Keratinocyte (primary cell): ENCODE results near the gene SLFN12. TPM values are rescaled to one million over a fixed set of nuclear protein-coding genes. Genes with fewer than 3 reads are reported as not detected.
A peak's percentile ranks its signal among the peaks of the same experiment; 100 is the strongest.

Source experiments
- DNase-seq: peaks from one replicate; pipeline ENCODE4 v3.0.0-alpha.2; 2011; ENCODE audit warnings: low read depth, missing footprints, low spot score
- FAIRE-seq: peaks from 2 replicates; lab custom pipeline; 2011; peaks lifted over from hg19 to GRCh38; lab: Jason Lieb, UNC
- H2AFZ ChIP-seq: 2 replicates; pipeline ENCODE4 v1.6.0; 2012; ENCODE audit warnings: low read length, control low read depth, inconsistent platforms; ENCODE audit not compliant: control insufficient read depth
- H3K27ac ChIP-seq: 2 replicates; pipeline ENCODE4 v1.5.1; 2011; ENCODE audit warnings: low read length; ENCODE audit not compliant: control insufficient read depth, insufficient read depth
- H3K27me3 ChIP-seq: 3 replicates; pipeline ENCODE4 v1.6.0; 2011; ENCODE audit warnings: low read length; ENCODE audit not compliant: control insufficient read depth, insufficient read depth; ENCODE audit errors: extremely low read depth
- H3K36me3 ChIP-seq, 2 experiments: 2 replicates in 1 of 2; 3 replicates in 1 of 2; pipeline ENCODE4 v1.5.1; 2011; ENCODE audit warnings: low read length in 2 of 2, mild to moderate bottlenecking in 1 of 2; ENCODE audit not compliant: control insufficient read depth in 2 of 2, insufficient read depth in 2 of 2; ENCODE audit errors: extremely low read depth in 1 of 2
- H3K4me1 ChIP-seq: 3 replicates; pipeline ENCODE4 v1.5.1; 2011; ENCODE audit warnings: low read length; ENCODE audit not compliant: control insufficient read depth, insufficient read depth; ENCODE audit errors: extremely low read depth
- H3K4me2 ChIP-seq: 3 replicates; pipeline ENCODE4 v1.6.0; 2011; ENCODE audit warnings: low read depth, low read length; ENCODE audit not compliant: control insufficient read depth, insufficient read depth; ENCODE audit errors: extremely low read depth
- H3K4me3 ChIP-seq, 3 experiments: fragments of 200-600 bp in 1 of 3; sonication (generic) in 1 of 3; 2 replicates in 2 of 3; 3 replicates in 1 of 3; pipeline ENCODE4 v1.5.1; 2011 to 2016; ENCODE audit warnings: low read length in 3 of 3, mild to moderate bottlenecking in 3 of 3, control low read depth in 2 of 3, inconsistent platforms in 1 of 3, low read depth in 1 of 3, mixed read lengths in 1 of 3, mixed run types in 1 of 3, moderate library complexity in 1 of 3; ENCODE audit not compliant: control insufficient read depth in 2 of 3, insufficient read depth in 2 of 3; ENCODE audit errors: extremely low read depth in 1 of 3
- H3K79me2 ChIP-seq: 2 replicates; pipeline ENCODE4 v1.6.0; 2012; ENCODE audit warnings: low read length; ENCODE audit not compliant: control insufficient read depth, insufficient read depth
- H3K9ac ChIP-seq: 3 replicates; pipeline ENCODE4 v1.6.0; 2011; ENCODE audit warnings: low read length; ENCODE audit not compliant: control insufficient read depth, insufficient read depth; ENCODE audit errors: extremely low read depth
- H3K9me1 ChIP-seq: 3 replicates; pipeline ENCODE4 v1.6.0; 2011; ENCODE audit warnings: low read length; ENCODE audit not compliant: control insufficient read depth, insufficient read depth; ENCODE audit errors: extremely low read depth
- H3K9me3 ChIP-seq: 2 replicates; pipeline ENCODE4 v1.5.1; 2012; ENCODE audit warnings: low read depth, low read length; ENCODE audit not compliant: control insufficient read depth
- H4K20me1 ChIP-seq: 3 replicates; pipeline ENCODE4 v1.6.0; 2011; ENCODE audit warnings: low read length; ENCODE audit not compliant: control insufficient read depth, insufficient read depth; ENCODE audit errors: extremely low read depth
- CTCF ChIP-seq, 3 experiments: IDR thresholded peaks in 1 of 3; conservative IDR thresholded peaks in 1 of 3; optimal IDR thresholded peaks in 1 of 3; 2 replicates in 2 of 3; 3 replicates in 1 of 3; pipeline versions ENCODE3 to v1.5.1; 2011; ENCODE audit warnings: low read length in 3 of 3, mild to moderate bottlenecking in 3 of 3, moderate library complexity in 2 of 3, control low read depth in 1 of 3, inconsistent platforms in 1 of 3; ENCODE audit not compliant: insufficient read depth in 2 of 3; ENCODE audit errors: extremely low read depth in 1 of 3
- EZH2 ChIP-seq: IDR thresholded peaks from one replicate; pipeline ENCODE4 v1.6.1; 2012; ENCODE audit warnings: inconsistent platforms, mild to moderate bottlenecking, low read length, moderate library complexity
- dilution Hi-C: fragments of 300-500 bp; cut with MboI; formaldehyde crosslinking; loops from one replicate; pipeline ENCODE4 v1.7.0; 2020; ENCODE audit warnings: low sequenced_read_pairs; ENCODE audit not compliant: extremely low pct_ligation_motif_present
- polyA minus RNA-seq, 3 experiments: library from RNA; depleted of rRNA, polyadenylated mRNA; stranded (reverse); fragments of >200 nt; gene quantifications; 1 replicate in 1 of 3; 2 replicates in 1 of 3; 3 replicates in 1 of 3; pipeline ENCODE4 v1.2.3, GENCODE V29; 2011
- polyA plus RNA-seq, 5 experiments: library from polyadenylated mRNA; depleted of rRNA in 3 of 5; stranded (reverse) in 3 of 5; stranded (forward) in 1 of 5; unstranded in 1 of 5; fragments of >200 nt; gene quantifications; 1 replicate in 1 of 5; 2 replicates in 3 of 5; 3 replicates in 1 of 5; pipeline versions ENCODE4 v1.2.1 to v1.2.3, GENCODE V29; 2011 to 2012; ENCODE audit warnings: missing spikeins in 2 of 5, low read depth in 1 of 5, low replicate concordance in 1 of 5

SLFN12 gene
- polyA plus RNA-seq (9.8 to 15.2 TPM (median 11.5 TPM) in 3 replicates), polyA minus RNA-seq (3.9 to 13.4 TPM (median 9.7 TPM) in 3 replicates)
- 2.3 TPM for polyA plus RNA-seq (2011; ENCODE audit: low read depth)
- 3.7 and 9.1 TPM in 2 replicates for polyA plus RNA-seq (2011; cell fraction: cytosol; rRNA removed)
- polyA plus RNA-seq (2011; cell fraction: nucleus; rRNA removed) = 20.8 and 23.1 TPM in 2 replicates
- 1.3 and 11.1 TPM in 2 replicates for polyA plus RNA-seq (2012; ENCODE audit: low replicate concordance)
- 4.6 TPM for polyA minus RNA-seq (2011; cell fraction: cytosol; rRNA and poly(A)+ RNA removed)
- 10.3 and 14.8 TPM in 2 replicates for polyA minus RNA-seq (2011; cell fraction: nucleus; rRNA and poly(A)+ RNA removed)

GRCh38 chr17:35432176-35433074 is at the start of gene SLFN12:
Gene SLFN12, minus strand, starts transcription at chr17:35432500. Its CDS starts 9,472 bp downstream, at chr17:35423028.
- Histone ChIP-seq H3K4me3 (peak within 1 kb of the TSS; percentile 47 to 83 (median 59)), H3K27ac (peak within 1 kb of the TSS; percentile 70), H4K20me1 (no peaks in the 10 kb centered on the region), H3K4me2 (peak within 1 kb of the TSS; percentile 85), H2AFZ (peak within 1 kb of the TSS; percentile 77), H3K9ac (peak within 1 kb of the TSS; percentile 62), H3K79me2 (peaks cover 21% of the 10 kb centered on the region), H3K9me1 (no peaks in the 10 kb centered on the region), H3K36me3 (no peaks in the 10 kb centered on the region), H3K27me3 (no peaks in the 10 kb centered on the region), H3K4me1 (peaks cover 8% of the 10 kb centered on the region), H3K9me3 (no peaks in the 10 kb centered on the region)
- FAIRE-seq (peak; percentile 85), DNase-seq (peak; percentile 70)
- dilution Hi-C loops = no loop called here
- no peak for TF ChIP-seq EZH2
- no peak for TF ChIP-seq CTCF (optimal IDR thresholded peaks at IDR 0.05 in 1 of 3, IDR thresholded peaks at IDR 0.05 in 1 of 3, conservative IDR thresholded peaks at IDR 0.05 in 1 of 3; ENCODE audit: extremely low read depth in 1 of 3, insufficient read depth in 2 of 3, low read length in 3 of 3)

- Histone ChIP-seq H3K9me1 (no peaks in the 10 kb centered on the region), H3K9me3 (no peaks in the 10 kb centered on the region), H3K4me1 (no peaks in the 10 kb centered on the region), H3K9ac (no peak overlapping the region), H4K20me1 (no peaks in the 10 kb centered on the region), H2AFZ (no peak overlapping the region), H3K27me3 (peaks cover 16% of the 10 kb centered on the region), H3K79me2 (no peaks in the 10 kb centered on the region), H3K4me3 (no peak overlapping the region), H3K27ac (no peak overlapping the region), H3K36me3 (no peaks in the 10 kb centered on the region), H3K4me2 (no peak overlapping the region)
- TF ChIP-seq EZH2 = no peak
- TF ChIP-seq CTCF (optimal IDR thresholded peaks at IDR 0.05 in 1 of 3, IDR thresholded peaks at IDR 0.05 in 1 of 3, conservative IDR thresholded peaks at IDR 0.05 in 1 of 3; ENCODE audit: extremely low read depth in 1 of 3, insufficient read depth in 2 of 3, low read length in 3 of 3) = no peak
- DNase-seq (no peak), FAIRE-seq (no peak)
- dilution Hi-C loops = no loop called here
Observed at GRCh38 chr17:35479271-35479670, 47.0 kb upstream of the SLFN12 start.
